BJ (cell line): ENCODE results near the gene KHK. TPM values are rescaled to one million over a fixed set of nuclear protein-coding genes. Genes with fewer than 3 reads are reported as not detected.
"Not testable (repeated sequence)": the region's sequence is repeated elsewhere in the genome, so short reads cannot be mapped to it uniquely, and the experiment has no call there.

ENCODE experiments used
- CTCF ChIA-PET: fragments of 350-600 bp; formaldehyde crosslinking; extraction: SDS; loops from one replicate; lab custom pipeline; 2021; ENCODE audit warnings: antibody characterized with exemption, inconsistent platforms; lab: Yijun Ruan, JAX
- POLR2A ChIA-PET: fragments of 300-600 bp; sonication (Branson Sonifier 250); formaldehyde crosslinking; extraction: SDS; loops from one replicate; lab custom pipeline; 2021; ENCODE audit warnings: antibody characterized with exemption; lab: Charles Lee
- DNase-seq: peaks from one replicate; pipeline ENCODE4 v3.0.0-alpha.2; 2011; ENCODE audit warnings: low read depth
- H3K27me3 ChIP-seq: 2 replicates; pipeline ENCODE4 v1.6.0; 2011; ENCODE audit warnings: low read length; ENCODE audit not compliant: control insufficient read depth, insufficient read depth
- H3K36me3 ChIP-seq: 2 replicates; pipeline ENCODE4 v1.5.1; 2011; ENCODE audit warnings: low read length; ENCODE audit not compliant: control insufficient read depth, insufficient read depth
- H3K4me3 ChIP-seq: 2 replicates; pipeline ENCODE4 v1.5.1; 2011; ENCODE audit warnings: low read depth, mild to moderate bottlenecking, control low read depth, low read length
- CTCF ChIP-seq: IDR thresholded peaks from 2 replicates; pipeline ENCODE4 v1.5.1; 2011; ENCODE audit warnings: low read depth, mild to moderate bottlenecking, control low read depth, inconsistent platforms, low read length, moderate library complexity; ENCODE audit not compliant: insufficient read depth
- polyA plus RNA-seq: library from polyadenylated mRNA; depleted of rRNA; stranded (reverse); fragments of >200 nt; gene quantifications from 2 replicates; pipeline ENCODE4 v1.2.3, GENCODE V29; 2011

KHK gene
- polyA plus RNA-seq, 1 experiment = 0.43 TPM

GRCh38 chr2:27100036-27100435, 13.5 kb downstream of the KHK start:
- ChIA-PET POLR2A (no interaction called here), CTCF (interaction anchor here (1.0 to 8.0 kb wide), 14 partner anchors 8 to 203 kb away, joined by 3 to 94 read pairs (median 6); partner anchors contain the start of genes ABHD1, KHK, PREB and TRIM54)
- H3K4me3 ChIP-seq = no peak overlapping the region
- H3K27me3 ChIP-seq = peaks cover 1% of the 10 kb centered on the region; the same call in 1 of the 2 replicates
- no peak for TF ChIP-seq CTCF
- no peaks in the 10 kb centered on the region for H3K36me3 ChIP-seq
- no peak for DNase-seq

GRCh38 chr2:27102329-27102728, 15.8 kb downstream of the KHK start:
- POLR2A ChIA-PET = no interaction called here
- Histone ChIP-seq H3K4me3 (no peak overlapping the region), H3K36me3 (no peaks in the 10 kb centered on the region), H3K27me3 (peaks cover 1% of the 10 kb centered on the region; the same call in 1 of the 2 replicates)
- no peak for DNase-seq
- CTCF ChIA-PET = interaction anchor here (0.6 to 8.0 kb wide), 10 partner anchors 64 to 448 kb away, joined by 3 to 94 read pairs (median 6); partner anchors contain the start of gene TRIM54
- no peak for TF ChIP-seq CTCF

GRCh38 chr2:27105981-27106380, 19.4 kb downstream of the KHK start:
- no peak for DNase-seq
- Histone ChIP-seq H3K4me3 (no peak overlapping the region), H3K27me3 (peaks cover 1% of the 10 kb centered on the region; the same call in 1 of the 2 replicates), H3K36me3 (no peaks in the 10 kb centered on the region)
- TF ChIP-seq CTCF = no peak
- ChIA-PET POLR2A (no interaction called here), CTCF (interaction anchor here (0.7 to 3.0 kb wide), 6 partner anchors 9 to 197 kb away, joined by 3 to 10 read pairs (median 6); partner anchors contain the start of gene ABHD1)

GRCh38 chr2:27108221-27108620, 21.6 kb downstream of the KHK start:
- Histone ChIP-seq H3K4me3 (no peak overlapping the region), H3K36me3 (no peaks in the 10 kb centered on the region), H3K27me3 (no peaks in the 10 kb centered on the region)
- DNase-seq = no peak
- TF ChIP-seq CTCF = no peak
- ChIA-PET CTCF (interaction anchor here (0.9 to 2.1 kb wide), 4 partner anchors 9 to 171 kb away, joined by 4 to 8 read pairs (median 6); no protein-coding TSS in a partner anchor), POLR2A (no interaction called here)

GRCh38 chr2:27109083-27109482, 22.5 kb downstream of the KHK start:
- CTCF ChIA-PET = interaction anchor here (0.9 to 1.3 kb wide), 4 partner anchors 11 to 194 kb away, joined by 3 to 6 read pairs (median 4); no protein-coding TSS in a partner anchor
- POLR2A ChIA-PET = interaction anchor here (0.7 kb wide), 1 partner anchor 71 kb away, joined by 7 read pairs; no protein-coding TSS in a partner anchor

GRCh38 chr2:27110603-27111352, 24.2 kb downstream of the KHK start:
- H3K27me3 ChIP-seq, H3K36me3 ChIP-seq, DNase-seq, H3K4me3 ChIP-seq, POLR2A ChIA-PET: not testable (repeated sequence)
- CTCF ChIA-PET = interaction anchor here (0.9 to 1.8 kb wide), 2 partner anchors 11 to 13 kb away, joined by 3 to 7 read pairs; no protein-coding TSS in a partner anchor

More at GRCh38 chr2:27109083-27109482, 22.5 kb downstream of the KHK start:
- H3K36me3 ChIP-seq = no peaks in the 10 kb centered on the region
- no peak for TF ChIP-seq CTCF
- no peak overlapping the region for H3K4me3 ChIP-seq
- no peaks in the 10 kb centered on the region for H3K27me3 ChIP-seq
- no peak for DNase-seq

GRCh38 chr2:27111392-27112078, 25.0 kb downstream of the KHK start:
- H3K4me3 ChIP-seq, H3K36me3 ChIP-seq, DNase-seq, POLR2A ChIA-PET, H3K27me3 ChIP-seq: not testable (repeated sequence)
- CTCF ChIA-PET = interaction anchor here (0.6 to 1.8 kb wide), 4 partner anchors 12 to 25 kb away, joined by 3 to 7 read pairs (median 3); partner anchors contain the start of gene KHK
